ENCODE measurements around the gene ZNF318.

Gene ZNF318

GRCh38 chr6:43338243-43338642 lies 31.2 kb downstream of the ZNF318 start:
- Histone ChIP-seq H3K36me3 (replicated peaks; ENCODE audit: insufficient read depth, low read length) (no peaks in the 10 kb centered on the region), H3K4me2 (ENCODE audit: low read depth, low read length) (no peak overlapping the region)

GRCh38 chr6:43336382-43336781 lies 33.1 kb downstream of the ZNF318 start:
- Histone ChIP-seq H2AFZ (ENCODE audit: low read length) (no peak overlapping the region), H4K20me1 (ENCODE audit: insufficient read depth, low read length) (no peaks in the 10 kb centered on the region), H3K9ac (ENCODE audit: low read length) (no peak overlapping the region), H3F3A (ENCODE audit: insufficient read depth, low read length) (no peaks in the 10 kb centered on the region; the same call in 1 of the 2 replicates), H3K4me2 (ENCODE audit: low read depth, low read length) (no peak overlapping the region), H3K27me3 (replicated peaks; ENCODE audit: insufficient read depth, low read length) (no peaks in the 10 kb centered on the region), H3K36me3 (replicated peaks; ENCODE audit: insufficient read depth, low read length) (no peaks in the 10 kb centered on the region), H3K9me2 (replicated peaks; ENCODE audit: insufficient read depth, low read length) (no peaks in the 10 kb centered on the region), H3K4me1 (ENCODE audit: low read length) (peaks cover 12% of the 10 kb centered on the region), H3K4me3 (ENCODE audit: low read length) (no peak overlapping the region), H3K27ac (ENCODE audit: low read length) (no peak overlapping the region), H3K9me3 (replicated peaks; ENCODE audit: insufficient read depth, low read length) (no peaks in the 10 kb centered on the region), H3K79me2 (ENCODE audit: low read length) (no peaks in the 10 kb centered on the region)
- DNase-seq, result no peak
- no peak for TF ChIP-seq CTCF (IDR thresholded peaks at IDR 0.05; ENCODE audit: low read length)
- no peak for TF ChIP-seq EZH2phosphoT487 (IDR thresholded peaks at IDR 0.05; ENCODE audit: low read length)
- TF ChIP-seq EZH2 (optimal IDR thresholded peaks at IDR 0.05; ENCODE audit: low read depth, low read length), result no peak

More at GRCh38 chr6:43338243-43338642, 31.2 kb downstream of the ZNF318 start:
- TF ChIP-seq CTCF (IDR thresholded peaks at IDR 0.05; ENCODE audit: low read length) (no peak), EZH2phosphoT487 (IDR thresholded peaks at IDR 0.05; ENCODE audit: low read length) (no peak), EZH2 (optimal IDR thresholded peaks at IDR 0.05; ENCODE audit: low read depth, low read length) (no peak)
- Histone ChIP-seq H3K4me1 (ENCODE audit: low read length) (peaks cover 12% of the 10 kb centered on the region), H3K79me2 (ENCODE audit: low read length) (no peaks in the 10 kb centered on the region), H4K20me1 (ENCODE audit: insufficient read depth, low read length) (no peaks in the 10 kb centered on the region), H3K27ac (ENCODE audit: low read length) (peak overlapping the region; percentile 24; the same call in 1 of the 2 replicates), H3F3A (ENCODE audit: insufficient read depth, low read length) (no peaks in the 10 kb centered on the region; the same call in 1 of the 2 replicates), H3K9me3 (replicated peaks; ENCODE audit: insufficient read depth, low read length) (no peaks in the 10 kb centered on the region), H3K9me2 (replicated peaks; ENCODE audit: insufficient read depth, low read length) (no peaks in the 10 kb centered on the region), H3K4me3 (ENCODE audit: low read length) (no peak overlapping the region), H3K27me3 (replicated peaks; ENCODE audit: insufficient read depth, low read length) (no peaks in the 10 kb centered on the region), H3K9ac (ENCODE audit: low read length) (no peak overlapping the region), H2AFZ (ENCODE audit: low read length) (no peak overlapping the region)
- DNase-seq, result peak; percentile 15

GRCh38 chr6:43335469-43335868 lies 34.0 kb downstream of the ZNF318 start:
- TF ChIP-seq EZH2phosphoT487 (IDR thresholded peaks at IDR 0.05; ENCODE audit: low read length) (no peak), EZH2 (optimal IDR thresholded peaks at IDR 0.05; ENCODE audit: low read depth, low read length) (no peak), CTCF (IDR thresholded peaks at IDR 0.05; ENCODE audit: low read length) (no peak)
- no peaks in the 10 kb centered on the region; the same call in 1 of the 2 replicates for H3F3A ChIP-seq (ENCODE audit: insufficient read depth, low read length)

More at GRCh38 chr6:43335469-43335868, 34.0 kb downstream of the ZNF318 start:
- H3K4me3 ChIP-seq (ENCODE audit: low read length), result no peak overlapping the region
- H3K27me3 ChIP-seq (replicated peaks; ENCODE audit: insufficient read depth, low read length), result no peaks in the 10 kb centered on the region
- no peak overlapping the region for H3K4me2 ChIP-seq (ENCODE audit: low read depth, low read length)
- H3K27ac ChIP-seq (ENCODE audit: low read length), result no peak overlapping the region
- H3K9me2 ChIP-seq (replicated peaks; ENCODE audit: insufficient read depth, low read length), result no peaks in the 10 kb centered on the region
- H3K9me3 ChIP-seq (replicated peaks; ENCODE audit: insufficient read depth, low read length), result no peaks in the 10 kb centered on the region
- DNase-seq, result no peak
- no peak overlapping the region for H2AFZ ChIP-seq (ENCODE audit: low read length)
- H4K20me1 ChIP-seq (ENCODE audit: insufficient read depth, low read length), result no peaks in the 10 kb centered on the region
- no peaks in the 10 kb centered on the region for H3K36me3 ChIP-seq (replicated peaks; ENCODE audit: insufficient read depth, low read length)
- peaks cover 12% of the 10 kb centered on the region for H3K4me1 ChIP-seq (ENCODE audit: low read length)
- H3K79me2 ChIP-seq (ENCODE audit: low read length), result no peaks in the 10 kb centered on the region
- H3K9ac ChIP-seq (ENCODE audit: low read length), result no peak overlapping the region

Data from MM.1S (cell line).